Spleen (tissue), 7 donors: Measurements from ENCODE around the gene NPBWR2.

Experiments
- POLR2A ChIP-seq, 3 donors: fragments of 450-650 bp; IDR thresholded peaks; one replicate each; pipeline ENCODE4 v1.5.1; 2017; ENCODE audit warnings: antibody characterized with exemption in 3 of 3, mild to moderate bottlenecking in 1 of 3
- POLR2AphosphoS5 ChIP-seq, 3 donors: sonication (generic); formaldehyde crosslinking; IDR thresholded peaks; one replicate each; pipeline ENCODE4 v1.5.1; 2017; ENCODE audit warnings: antibody characterized with exemption in 3 of 3
- TF ChIP-seq, protein P1 (sequence below), 11 experiments: fragments of 200-600 bp in 7 of 11; fragments of 450-650 bp in 4 of 11; sonication (generic) in 4 of 11; IDR thresholded peaks in 8 of 11; conservative IDR thresholded peaks in 3 of 11; 1 replicate in 7 of 11; 2 replicates in 4 of 11; pipeline versions ENCODE4 v1.4.0 to v1.8.0; 2016 to 2021; ENCODE audit warnings: antibody characterized with exemption in 11 of 11, inconsistent platforms in 4 of 11, mild to moderate bottlenecking in 1 of 11
- donor health status: DM: no; HTN: no; CAD: no; lungs with moderate emphysema.
- donor health status: DM: no; HTN: no; CAD: no.
- donor health status: DM: no; HTN: no; CAD: no.

DNA sequence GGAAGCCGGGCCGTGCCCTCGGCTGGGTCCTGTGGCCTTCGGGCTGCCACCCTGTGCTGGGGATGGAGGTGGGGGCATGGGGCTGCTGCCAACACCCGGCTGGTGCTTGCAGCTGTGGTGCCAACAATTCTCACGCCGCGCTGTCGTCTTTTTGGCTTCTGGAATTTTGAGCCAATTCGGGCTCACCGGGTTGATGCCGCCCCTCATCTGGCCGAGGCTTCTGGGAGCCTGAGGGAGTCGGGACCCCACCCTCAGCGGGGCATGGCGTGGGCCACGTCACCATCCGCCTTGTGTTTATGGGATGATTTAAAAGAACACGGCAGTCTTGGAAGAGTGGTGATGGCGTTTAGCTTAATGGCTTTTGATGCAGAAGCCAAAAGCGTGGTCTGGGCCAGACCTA lies 8.7 kb upstream of the NPBWR2 start:
- TF ChIP-seq, protein P1, sequence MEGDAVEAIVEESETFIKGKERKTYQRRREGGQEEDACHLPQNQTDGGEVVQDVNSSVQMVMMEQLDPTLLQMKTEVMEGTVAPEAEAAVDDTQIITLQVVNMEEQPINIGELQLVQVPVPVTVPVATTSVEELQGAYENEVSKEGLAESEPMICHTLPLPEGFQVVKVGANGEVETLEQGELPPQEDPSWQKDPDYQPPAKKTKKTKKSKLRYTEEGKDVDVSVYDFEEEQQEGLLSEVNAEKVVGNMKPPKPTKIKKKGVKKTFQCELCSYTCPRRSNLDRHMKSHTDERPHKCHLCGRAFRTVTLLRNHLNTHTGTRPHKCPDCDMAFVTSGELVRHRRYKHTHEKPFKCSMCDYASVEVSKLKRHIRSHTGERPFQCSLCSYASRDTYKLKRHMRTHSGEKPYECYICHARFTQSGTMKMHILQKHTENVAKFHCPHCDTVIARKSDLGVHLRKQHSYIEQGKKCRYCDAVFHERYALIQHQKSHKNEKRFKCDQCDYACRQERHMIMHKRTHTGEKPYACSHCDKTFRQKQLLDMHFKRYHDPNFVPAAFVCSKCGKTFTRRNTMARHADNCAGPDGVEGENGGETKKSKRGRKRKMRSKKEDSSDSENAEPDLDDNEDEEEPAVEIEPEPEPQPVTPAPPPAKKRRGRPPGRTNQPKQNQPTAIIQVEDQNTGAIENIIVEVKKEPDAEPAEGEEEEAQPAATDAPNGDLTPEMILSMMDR (IDR thresholded peaks at IDR 0.05 in 8 of 11, conservative IDR thresholded peaks at IDR 0.05 in 3 of 11), result no peak
- TF ChIP-seq POLR2A (IDR thresholded peaks at IDR 0.05), result no peak
- no peak for TF ChIP-seq POLR2AphosphoS5 (IDR thresholded peaks at IDR 0.05)
